ENCODE results near the gene NAP1L3.

NAP1L3 gene

GRCh38 chrX:93673056-93673868, at the start of gene NAP1L3:
TSS of gene NAP1L3 (minus strand) at chrX:93673578. CDS start at chrX:93673304, 274 bp downstream.
- DNase-seq (ENCODE audit: insufficient read length, low spot score) (peak; percentile 30), FAIRE-seq (no peak)
- no peak; the same call in 1 of the 2 replicates for TF ChIP-seq POLR2A (IDR thresholded peaks at IDR 0.05; ENCODE audit: low read depth, low read length)

- no peak for TF ChIP-seq POLR2A (IDR thresholded peaks at IDR 0.05; ENCODE audit: low read depth, low read length)
- DNase-seq (ENCODE audit: insufficient read length, low spot score): no peak
- FAIRE-seq: no peak
Observed at GRCh38 chrX:93711076-93711475, 37.7 kb upstream of the NAP1L3 start.

GRCh38 chrX:93703701-93704100, 30.3 kb upstream of the NAP1L3 start:
- no peak for FAIRE-seq
- no peak for TF ChIP-seq POLR2A (IDR thresholded peaks at IDR 0.05; ENCODE audit: low read depth, low read length)
- no peak for DNase-seq (ENCODE audit: insufficient read length, low spot score)

- no peak for TF ChIP-seq POLR2A (IDR thresholded peaks at IDR 0.05; ENCODE audit: low read depth, low read length)
- FAIRE-seq: no peak
- DNase-seq (ENCODE audit: insufficient read length, low spot score): no peak
Observed at GRCh38 chrX:93695981-93696380, 22.6 kb upstream of the NAP1L3 start.

GRCh38 chrX:93673869-93674271, 492 bp upstream of the NAP1L3 start, which contains the start of gene FAM133A:
TSS of gene FAM133A (plus strand) at chrX:93674206. CDS start at chrX:93709420, 35,214 bp downstream.
- no peak for TF ChIP-seq POLR2A (IDR thresholded peaks at IDR 0.05; ENCODE audit: low read depth, low read length)
- no peak for FAIRE-seq
- no peak for DNase-seq (ENCODE audit: insufficient read length, low spot score)

- no peak for DNase-seq (ENCODE audit: insufficient read length, low spot score)
- no peak for FAIRE-seq
- TF ChIP-seq POLR2A (IDR thresholded peaks at IDR 0.05; ENCODE audit: low read depth, low read length): no peak
Observed at GRCh38 chrX:93660575-93660974, 12.8 kb downstream of the NAP1L3 start.

- FAIRE-seq (no peak), DNase-seq (ENCODE audit: insufficient read length, low spot score) (no peak)
- TF ChIP-seq POLR2A (IDR thresholded peaks at IDR 0.05; ENCODE audit: low read depth, low read length): no peak
Observed at GRCh38 chrX:93649381-93649780, 24.0 kb downstream of the NAP1L3 start.

GRCh38 chrX:93637591-93637990, 35.8 kb downstream of the NAP1L3 start:
- no peak for DNase-seq (ENCODE audit: insufficient read length, low spot score)
- TF ChIP-seq POLR2A (IDR thresholded peaks at IDR 0.05; ENCODE audit: low read depth, low read length): no peak
- no peak for FAIRE-seq

Measured in H54 (cell line).